Effector memory CD4-positive, alpha-beta T cell (primary cell): ENCODE measurements around the gene AATK.

Source experiments
- DNase-seq, 3 donors: peaks; one replicate each; pipeline ENCODE4 v3.0.0-alpha.2; 2020
- H3K27ac ChIP-seq: 2 replicates; pipeline ENCODE4 v1.7.0; 2013; ENCODE audit warnings: mild to moderate bottlenecking, low read length, moderate library complexity; ENCODE audit not compliant: insufficient read depth, poor library complexity, severe bottlenecking
- H3K27me3 ChIP-seq: replicated peaks from 2 replicates; pipeline ENCODE4 v1.7.0; 2013; ENCODE audit warnings: mild to moderate bottlenecking, low read length; ENCODE audit not compliant: insufficient read depth, control insufficient read depth, poor library complexity, severe bottlenecking
- H3K36me3 ChIP-seq: 2 replicates; pipeline ENCODE4 v1.7.0; 2013; ENCODE audit warnings: mild to moderate bottlenecking, low read length, moderate library complexity; ENCODE audit not compliant: control insufficient read depth, insufficient read depth
- H3K4me1 ChIP-seq: 2 replicates; pipeline ENCODE4 v1.7.0; 2013; ENCODE audit warnings: low read length, mild to moderate bottlenecking; ENCODE audit not compliant: control insufficient read depth, insufficient read depth, poor library complexity, severe bottlenecking
- H3K4me3 ChIP-seq: 2 replicates; pipeline ENCODE4 v1.7.0; 2013; ENCODE audit warnings: low read length, low read depth, mild to moderate bottlenecking; ENCODE audit not compliant: insufficient read depth, poor library complexity, severe bottlenecking
- H3K9me3 ChIP-seq: 2 replicates; pipeline ENCODE4 v1.7.0; 2013; ENCODE audit warnings: mild to moderate bottlenecking, low read length, moderate library complexity; ENCODE audit not compliant: control insufficient read depth

Gene AATK

DNA sequence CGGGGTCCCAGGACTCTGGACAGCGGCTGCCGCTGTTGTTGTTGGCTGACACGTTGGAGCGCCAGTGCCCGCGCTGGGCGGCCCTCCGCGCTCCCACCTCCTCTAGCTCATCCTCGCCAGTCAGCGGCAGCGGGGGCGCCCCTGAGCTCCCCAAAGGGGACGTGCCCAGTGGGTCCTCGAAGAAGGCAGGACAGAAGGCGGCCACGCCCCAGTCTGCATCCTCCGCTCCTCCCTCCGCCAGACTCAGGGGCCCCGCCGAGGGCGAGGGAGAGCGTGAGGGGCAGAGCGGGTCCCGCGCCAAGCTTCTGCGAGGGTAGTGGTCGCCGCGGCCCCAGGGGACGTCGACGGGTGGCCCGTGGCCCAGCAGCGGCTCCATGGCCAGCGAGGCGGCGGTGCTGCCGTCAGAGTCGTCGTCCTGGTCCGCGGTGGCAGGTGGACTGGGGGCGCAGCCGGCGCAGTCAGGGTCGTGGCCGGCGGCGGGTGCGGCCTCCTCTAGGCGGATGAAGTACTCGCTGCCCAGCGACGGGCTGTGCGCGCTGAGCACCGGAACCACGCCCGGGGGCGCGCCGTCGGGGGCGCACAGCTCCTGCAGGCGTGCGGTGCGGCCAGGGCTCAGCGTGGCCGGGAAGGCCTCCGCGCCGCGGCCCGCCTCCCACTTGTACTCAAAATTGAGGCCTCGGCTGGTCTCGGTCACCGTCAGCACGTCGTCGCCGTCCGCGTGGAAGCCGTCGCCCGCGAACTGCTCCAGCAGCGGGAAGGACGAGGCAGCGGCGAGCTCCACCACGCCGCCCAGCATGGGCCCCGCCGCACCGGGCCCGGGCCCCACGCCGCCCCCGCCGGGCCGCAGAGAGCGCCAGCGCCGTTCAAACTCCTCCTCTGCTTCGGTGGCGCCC lies 43.9 kb downstream of the AATK start:
- no peaks in the 10 kb centered on the region for H3K27me3 ChIP-seq
- no peak overlapping the region for H3K27ac ChIP-seq
- no peaks in the 10 kb centered on the region for H3K9me3 ChIP-seq
- DNase-seq, result no peak
- no peak overlapping the region for H3K4me3 ChIP-seq
- H3K4me1 ChIP-seq, result peaks cover 4% of the 10 kb centered on the region
- H3K36me3 ChIP-seq, result no peaks in the 10 kb centered on the region

DNA sequence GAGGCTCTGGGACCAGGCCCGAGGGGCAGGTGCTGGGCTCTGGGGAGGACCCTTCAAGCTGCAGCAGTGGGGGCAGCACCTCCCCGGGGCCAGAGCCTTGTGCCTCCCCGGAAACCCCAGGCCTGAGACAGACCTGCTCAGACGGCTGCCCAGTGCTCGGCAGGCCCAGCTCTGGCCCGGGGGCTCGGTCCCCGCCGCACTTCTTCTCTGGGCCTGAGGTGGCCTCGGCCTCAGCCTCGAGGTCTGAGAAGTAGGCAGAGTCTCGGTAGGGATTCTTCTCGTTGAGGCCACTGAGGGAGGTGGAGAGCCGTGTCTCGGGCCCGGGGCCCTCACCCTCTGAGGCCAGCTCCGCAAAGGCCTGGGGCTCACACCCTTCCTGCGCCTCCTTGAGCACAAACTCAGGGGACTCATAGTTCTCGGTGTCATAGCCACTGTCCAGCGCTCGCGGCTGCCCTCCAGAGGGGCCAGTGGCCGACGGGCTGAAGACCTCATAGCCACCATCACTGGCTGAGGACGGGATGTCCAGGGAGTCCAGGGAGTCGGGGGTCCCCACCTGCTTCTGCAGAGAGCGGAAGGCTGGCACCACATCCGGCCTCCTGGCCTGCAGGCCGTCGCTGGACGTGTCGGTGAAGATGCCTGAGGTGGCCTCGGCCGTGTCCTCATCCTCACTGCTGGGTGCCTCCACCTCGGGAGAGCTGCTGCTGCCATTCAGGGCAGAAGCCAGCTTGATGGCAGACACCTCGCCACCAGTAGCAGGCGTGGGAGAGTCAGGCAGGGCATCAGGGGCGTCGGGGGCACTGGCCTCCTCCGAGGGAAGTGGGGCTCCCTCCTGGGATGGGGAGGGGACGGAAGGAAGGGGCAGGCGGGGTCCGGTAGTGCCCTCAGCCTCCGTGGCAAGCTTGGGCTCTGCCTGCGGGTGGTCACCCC lies 45.1 kb downstream of the AATK start:
- H3K9me3 ChIP-seq, result no peaks in the 10 kb centered on the region
- no peak overlapping the region for H3K4me3 ChIP-seq
- H3K36me3 ChIP-seq, result no peaks in the 10 kb centered on the region
- no peak for DNase-seq
- no peak overlapping the region for H3K27ac ChIP-seq
- no peaks in the 10 kb centered on the region for H3K27me3 ChIP-seq
- peaks cover 4% of the 10 kb centered on the region for H3K4me1 ChIP-seq

DNA sequence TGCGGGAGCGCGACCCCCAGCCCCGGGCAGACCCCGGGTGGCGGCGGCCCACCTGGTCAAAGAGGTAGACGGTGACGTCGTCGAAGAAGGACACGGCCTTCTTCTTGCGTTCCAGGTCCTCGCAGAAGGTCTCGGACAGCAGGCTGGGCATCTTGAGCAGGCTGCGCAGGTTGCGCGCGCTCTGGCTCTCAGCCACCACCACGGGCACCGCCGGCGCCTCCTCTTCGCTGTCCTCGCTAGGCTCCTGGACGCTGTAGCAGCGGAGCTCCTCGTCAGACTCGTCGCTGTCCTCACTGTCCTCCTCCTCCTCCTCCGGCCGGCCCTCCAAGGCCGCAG lies 45.9 kb downstream of the AATK start:
- H3K9me3 ChIP-seq, result no peaks in the 10 kb centered on the region
- DNase-seq, result no peak
- H3K36me3 ChIP-seq, result no peaks in the 10 kb centered on the region
- H3K4me1 ChIP-seq, result peaks cover 4% of the 10 kb centered on the region
- H3K4me3 ChIP-seq, result no peak overlapping the region
- H3K27me3 ChIP-seq, result no peaks in the 10 kb centered on the region
- no peak overlapping the region for H3K27ac ChIP-seq

DNA sequence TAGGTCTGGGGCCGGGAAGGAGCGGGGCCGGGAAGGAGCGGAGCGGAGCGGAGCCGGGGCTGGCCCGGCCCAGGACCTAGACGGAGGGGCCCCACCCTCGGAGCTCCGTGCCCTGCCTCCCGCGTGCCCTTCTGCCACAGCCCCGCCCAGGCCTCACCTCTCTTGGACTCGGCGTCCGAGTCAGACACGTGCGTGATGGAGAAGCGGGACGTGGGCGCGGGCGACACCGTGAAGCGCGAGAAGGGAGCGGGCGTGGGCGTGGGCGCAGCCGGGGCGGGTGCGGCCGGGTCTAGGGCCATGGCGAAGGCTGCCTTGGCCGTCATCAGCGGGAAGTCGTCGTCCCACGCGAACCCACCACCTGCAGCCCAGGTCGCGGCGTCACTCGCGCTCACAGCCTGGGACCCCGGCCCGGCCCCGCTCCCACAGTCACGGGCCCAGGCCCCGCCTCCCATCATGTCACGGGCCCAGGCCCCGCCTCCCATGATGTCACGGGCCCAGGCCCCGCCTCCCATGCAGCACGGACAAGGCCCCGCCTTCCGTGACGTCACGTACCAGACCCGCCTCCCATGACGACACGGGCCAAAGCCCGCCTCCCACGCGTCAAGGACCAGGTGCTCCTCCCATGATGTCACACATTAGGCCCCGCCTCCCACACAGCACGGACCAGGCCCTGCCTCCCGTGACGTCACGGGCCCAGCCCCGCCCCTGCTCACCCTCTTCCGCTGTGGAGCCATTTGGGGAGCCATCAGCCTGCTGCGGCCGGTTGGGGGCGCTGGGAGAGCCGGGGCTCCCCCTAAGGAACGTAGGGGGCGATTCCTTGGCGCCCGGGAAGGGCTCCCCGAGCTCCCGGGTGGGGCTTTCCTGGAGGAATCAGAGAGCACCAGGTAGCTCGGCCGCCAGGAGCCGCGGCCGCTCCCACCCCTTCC lies 46.5 kb downstream of the AATK start:
- H3K27me3 ChIP-seq, result no peaks in the 10 kb centered on the region
- H3K4me3 ChIP-seq, result peak overlapping the region; percentile 31
- H3K9me3 ChIP-seq, result no peaks in the 10 kb centered on the region
- H3K27ac ChIP-seq, result no peak overlapping the region
- no peaks in the 10 kb centered on the region for H3K36me3 ChIP-seq
- H3K4me1 ChIP-seq, result peaks cover 4% of the 10 kb centered on the region
- DNase-seq, result peak; percentile 74 to 86 (median 86)

DNA sequence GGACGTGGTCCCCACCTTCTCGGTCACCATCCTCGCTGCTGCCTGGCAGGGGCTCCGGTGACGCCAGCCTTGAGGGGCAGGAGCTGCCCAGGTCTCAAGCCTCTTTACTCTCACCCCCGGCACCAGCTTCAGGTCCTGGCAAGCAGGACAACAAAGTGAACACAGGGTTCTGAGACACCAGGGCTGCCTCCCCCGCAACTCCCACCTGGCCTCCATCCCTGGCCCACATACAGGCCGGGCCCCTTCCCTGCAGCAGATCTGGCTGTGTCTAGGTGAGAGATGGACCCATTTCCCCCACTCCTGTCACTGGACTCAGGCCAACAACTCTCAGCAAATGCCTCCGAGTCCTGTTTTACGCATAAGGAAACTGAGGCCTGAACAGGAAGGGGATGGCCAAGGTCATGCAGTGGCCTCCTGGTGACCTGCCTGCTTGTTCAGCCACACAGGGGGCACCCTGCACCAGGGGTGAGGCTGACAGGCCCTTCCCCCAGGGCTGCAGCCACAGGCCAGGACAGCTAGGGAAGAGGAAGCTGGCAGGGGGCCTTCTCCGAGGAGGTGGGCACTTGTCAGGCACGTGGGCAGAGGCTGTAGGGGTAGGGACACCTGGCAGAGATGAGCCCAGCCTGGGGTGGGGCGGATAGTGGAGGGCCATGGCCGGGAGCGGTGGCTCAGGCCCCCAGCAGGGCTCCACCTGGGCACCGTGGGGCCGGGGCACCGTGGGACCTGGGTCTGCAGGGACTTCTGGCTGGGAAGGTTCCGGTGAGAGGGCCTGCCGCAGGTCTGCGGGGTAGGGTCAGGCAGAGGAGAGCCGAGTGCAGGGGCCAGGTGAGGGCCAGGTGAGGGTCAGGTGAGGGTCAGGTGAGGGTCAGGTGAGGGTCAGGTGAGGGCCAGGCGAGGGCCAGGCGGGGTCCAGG lies 47.5 kb downstream of the AATK start:
- no peak overlapping the region for H3K27ac ChIP-seq
- H3K9me3 ChIP-seq, result no peaks in the 10 kb centered on the region
- DNase-seq, result no peak
- H3K4me3 ChIP-seq, result peak overlapping the region; percentile 31
- H3K36me3 ChIP-seq, result no peaks in the 10 kb centered on the region
- H3K4me1 ChIP-seq, result peaks cover 4% of the 10 kb centered on the region
- no peaks in the 10 kb centered on the region for H3K27me3 ChIP-seq

DNA sequence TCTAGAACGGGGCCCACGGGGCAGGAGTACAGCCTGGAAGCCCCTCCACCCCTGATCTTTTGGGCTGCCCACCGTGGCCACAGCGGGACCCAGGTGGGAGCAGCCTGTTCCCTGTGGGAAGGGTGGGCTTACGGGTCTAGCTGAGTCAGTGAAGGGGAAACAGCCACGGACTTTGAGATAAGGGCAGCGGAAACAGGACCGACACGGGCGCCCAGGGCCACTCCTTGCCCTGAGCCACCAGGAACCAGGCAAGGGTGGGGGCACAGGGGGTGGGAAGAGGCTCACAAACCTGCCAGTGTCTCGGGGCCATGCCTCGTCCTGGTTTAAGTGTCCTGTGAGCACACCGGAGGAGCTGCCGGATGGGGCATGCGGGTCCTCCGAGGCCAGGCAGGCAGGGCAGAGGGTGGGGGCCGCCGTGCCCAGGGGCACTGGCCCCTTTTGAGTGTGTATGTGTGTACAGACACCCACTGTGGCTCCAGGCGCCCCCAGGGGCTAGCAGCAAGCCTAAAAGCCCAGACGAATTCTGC lies 48.3 kb downstream of the AATK start:
- DNase-seq, result no peak
- Histone ChIP-seq H3K27ac (no peak overlapping the region), H3K27me3 (no peaks in the 10 kb centered on the region), H3K4me3 (no peak overlapping the region), H3K36me3 (no peaks in the 10 kb centered on the region), H3K4me1 (peaks cover 4% of the 10 kb centered on the region), H3K9me3 (no peaks in the 10 kb centered on the region)

DNA sequence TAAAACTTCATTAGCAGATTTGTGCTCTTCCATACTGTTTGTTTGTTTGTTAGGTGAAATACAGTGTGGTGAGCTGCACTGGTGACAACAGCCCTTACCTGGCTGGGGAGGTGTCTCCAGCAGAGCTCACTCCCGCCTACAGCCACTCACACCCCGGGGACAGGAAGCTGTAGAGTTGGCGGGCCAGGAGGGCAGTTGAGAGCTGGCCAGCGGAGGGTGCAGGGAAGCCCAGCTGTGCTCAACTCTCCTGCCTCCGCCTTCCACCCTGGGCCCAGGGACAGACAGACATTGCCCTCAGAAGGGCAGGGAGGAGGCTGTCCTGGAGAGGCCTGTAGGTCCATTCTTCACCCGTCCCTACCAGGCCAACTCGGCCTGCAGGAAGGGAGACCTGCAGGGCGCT lies 49.3 kb downstream of the AATK start:
- Histone ChIP-seq H3K36me3 (no peaks in the 10 kb centered on the region), H3K4me3 (no peak overlapping the region), H3K27ac (no peak overlapping the region), H3K9me3 (no peaks in the 10 kb centered on the region), H3K4me1 (peaks cover 4% of the 10 kb centered on the region), H3K27me3 (no peaks in the 10 kb centered on the region)
- DNase-seq, result no peak

DNA sequence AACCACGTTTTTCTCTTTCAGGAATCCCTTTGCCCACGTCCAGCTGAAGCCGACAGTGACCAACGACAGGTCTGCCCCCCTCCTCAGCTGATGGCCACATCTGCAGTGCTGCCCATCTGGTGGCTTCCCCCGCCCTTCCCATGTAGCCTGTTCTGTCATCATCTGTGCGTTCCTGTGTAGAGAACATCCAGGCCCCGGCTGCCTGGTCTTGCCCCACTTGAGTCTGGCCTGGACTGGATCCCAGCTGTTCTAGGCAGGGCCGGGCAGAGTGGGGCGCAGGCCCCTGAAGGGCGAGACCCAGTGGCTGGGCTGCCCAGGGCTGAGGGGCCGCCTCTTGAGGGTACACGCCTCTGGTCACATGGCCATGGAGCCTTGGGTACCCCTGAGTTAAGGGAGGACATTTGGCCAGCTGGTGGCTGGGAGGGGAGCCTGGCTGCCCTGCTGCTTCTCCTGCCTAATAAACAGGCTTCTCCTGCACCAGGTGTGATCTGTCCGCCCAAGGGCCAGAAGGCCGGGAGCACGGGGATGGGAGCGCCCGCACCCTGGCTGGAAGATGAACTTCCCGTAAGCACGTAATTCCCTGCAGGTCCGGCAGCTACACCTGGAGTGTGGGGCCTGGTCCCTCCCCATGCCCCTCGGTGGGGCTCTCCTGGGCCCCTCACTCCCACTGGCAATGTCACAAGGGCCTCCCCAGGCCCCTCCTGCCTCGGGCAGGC lies 50.1 kb downstream of the AATK start:
- Histone ChIP-seq H3K36me3 (no peaks in the 10 kb centered on the region), H3K4me1 (peaks cover 4% of the 10 kb centered on the region), H3K27ac (no peak overlapping the region), H3K4me3 (no peak overlapping the region), H3K27me3 (no peaks in the 10 kb centered on the region), H3K9me3 (no peaks in the 10 kb centered on the region)
- no peak for DNase-seq
